NCI-H146 treated with DMSO at 0.1 percent for 48 hours (cell line): ENCODE results near the gene SPTB.

ENCODE experiments used
- DNase-seq: peaks from one replicate; lab custom pipeline; 2025; ENCODE audit not compliant: unreplicated experiment; lab: John Stamatoyannopoulos, UW

SPTB gene

GRCh38 chr14:64698903-64699302 lies 180.8 kb downstream of the SPTB start:
- no peak for DNase-seq

GRCh38 chr14:64696355-64696857 lies 183.3 kb downstream of the SPTB start:
- no peak for DNase-seq
